Body of pancreas (tissue), 4 donors: ENCODE measurements around the gene MACROH2A2.
"Not testable (repeated sequence)": the region's sequence is repeated elsewhere in the genome, so short reads cannot be mapped to it uniquely, and the experiment has no call there.

Source experiments
- POLR2A ChIP-seq, 3 donors: fragments of 450-650 bp; IDR thresholded peaks; one replicate each; pipeline ENCODE4 v1.6.1; 2016; ENCODE audit warnings: antibody characterized with exemption in 3 of 3, mild to moderate bottlenecking in 2 of 3
- TF ChIP-seq, protein P1 (sequence below), 7 experiments: fragments of 450-650 bp in 4 of 7; fragments of 200-600 bp in 3 of 7; sonication (generic) in 3 of 7; IDR thresholded peaks; one replicate each; pipeline ENCODE4 v1.5.1; 2016 to 2019; ENCODE audit warnings: antibody characterized with exemption in 7 of 7

GRCh38 chr10:70080789-70081188 is 28.1 kb downstream of the MACROH2A2 start:
- TF ChIP-seq, protein P1, sequence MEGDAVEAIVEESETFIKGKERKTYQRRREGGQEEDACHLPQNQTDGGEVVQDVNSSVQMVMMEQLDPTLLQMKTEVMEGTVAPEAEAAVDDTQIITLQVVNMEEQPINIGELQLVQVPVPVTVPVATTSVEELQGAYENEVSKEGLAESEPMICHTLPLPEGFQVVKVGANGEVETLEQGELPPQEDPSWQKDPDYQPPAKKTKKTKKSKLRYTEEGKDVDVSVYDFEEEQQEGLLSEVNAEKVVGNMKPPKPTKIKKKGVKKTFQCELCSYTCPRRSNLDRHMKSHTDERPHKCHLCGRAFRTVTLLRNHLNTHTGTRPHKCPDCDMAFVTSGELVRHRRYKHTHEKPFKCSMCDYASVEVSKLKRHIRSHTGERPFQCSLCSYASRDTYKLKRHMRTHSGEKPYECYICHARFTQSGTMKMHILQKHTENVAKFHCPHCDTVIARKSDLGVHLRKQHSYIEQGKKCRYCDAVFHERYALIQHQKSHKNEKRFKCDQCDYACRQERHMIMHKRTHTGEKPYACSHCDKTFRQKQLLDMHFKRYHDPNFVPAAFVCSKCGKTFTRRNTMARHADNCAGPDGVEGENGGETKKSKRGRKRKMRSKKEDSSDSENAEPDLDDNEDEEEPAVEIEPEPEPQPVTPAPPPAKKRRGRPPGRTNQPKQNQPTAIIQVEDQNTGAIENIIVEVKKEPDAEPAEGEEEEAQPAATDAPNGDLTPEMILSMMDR (IDR thresholded peaks at IDR 0.05), result not testable (repeated sequence)
- TF ChIP-seq POLR2A (IDR thresholded peaks at IDR 0.05), result not testable (repeated sequence)
